GM12878 (cell line): ENCODE results near the gene ANKRD34C. TPM values are rescaled to one million over a fixed set of nuclear protein-coding genes. Genes with fewer than 3 reads are reported as not detected.

Source experiments
- ATAC-seq: fragments of 200-7000 bp; cut with Tn5 transposase; 3 replicates; pipeline ENCODE4 v1.9.1; 2020; ENCODE audit warnings: mild to moderate bottlenecking, moderate library complexity
- BruUV-seq: library from RNA; stranded (reverse); fragments of 400-500 nt; replicated peaks from 2 replicates; lab custom pipeline; 2021; lab: Mats Ljungman, UMichigan
- CTCF ChIA-PET: fragments of 300-600 bp; sonication (Branson Sonifier 250); formaldehyde crosslinking; extraction: SDS; loops from one replicate; lab custom pipeline; 2021; ENCODE audit warnings: inconsistent platforms; lab: Yijun Ruan, JAX
- POLR2A ChIA-PET: fragments of 350-600 bp; formaldehyde crosslinking; extraction: SDS; loops from one replicate; lab custom pipeline; 2021; ENCODE audit warnings: inconsistent platforms; lab: Charles Lee
- RAD21 ChIA-PET: fragments of 300-600 bp; sonication (Branson Sonifier 250); formaldehyde crosslinking; loops from one replicate; lab custom pipeline; 2023; ENCODE audit warnings: antibody characterized with exemption; ENCODE audit not compliant: unreplicated experiment; lab: Charles Lee
- SMC1A ChIA-PET: fragments of 300-600 bp; sonication (Branson Sonifier 250); formaldehyde crosslinking; loops from one replicate; lab custom pipeline; 2023; ENCODE audit not compliant: unreplicated experiment, uncharacterized antibody; lab: Charles Lee
- DNase-seq: peaks from one replicate; pipeline ENCODE4 v3.0.0-alpha.2; 2011; ENCODE audit warnings: low read depth, low spot score
- FAIRE-seq: peaks from 3 replicates; lab custom pipeline; 2011; peaks lifted over from hg19 to GRCh38; lab: Jason Lieb, UNC
- H2AFZ ChIP-seq: 2 replicates; pipeline ENCODE4 v1.6.0; 2011; ENCODE audit warnings: low read depth, low read length, control low read depth; ENCODE audit not compliant: control insufficient read depth
- H3K27ac ChIP-seq: 2 replicates; pipeline ENCODE4 v1.5.1; 2011; ENCODE audit warnings: control low read depth; ENCODE audit not compliant: control insufficient read depth, insufficient read depth
- H3K27me3 ChIP-seq, 2 experiments: replicated peaks in 1 of 2; 2 replicates each; pipeline versions ENCODE4 v1.6.0 to v1.6.1; 2011; ENCODE audit warnings: low read length in 1 of 2; ENCODE audit not compliant: control insufficient read depth in 2 of 2, insufficient read depth in 2 of 2
- H3K36me3 ChIP-seq, 2 experiments: 2 replicates each; pipeline ENCODE4 v1.5.1; 2011; ENCODE audit warnings: low read length in 1 of 2; ENCODE audit not compliant: control insufficient read depth in 2 of 2, insufficient read depth in 2 of 2
- H3K4me1 ChIP-seq: 2 replicates; pipeline ENCODE4 v1.6.1; 2011; ENCODE audit warnings: mild to moderate bottlenecking, low read length, moderate library complexity, mixed read lengths; ENCODE audit not compliant: control insufficient read depth, insufficient read depth
- H3K4me2 ChIP-seq: 2 replicates; pipeline ENCODE4 v1.6.0; 2011; ENCODE audit warnings: control low read depth; ENCODE audit not compliant: control insufficient read depth, insufficient read depth
- H3K4me3 ChIP-seq: fragments of 200-600 bp; sonication (generic); 2 replicates; pipeline ENCODE4 v1.5.1; 2016
- H3K79me2 ChIP-seq: 2 replicates; pipeline ENCODE4 v1.6.0; 2011; ENCODE audit warnings: low read length; ENCODE audit not compliant: control insufficient read depth, insufficient read depth
- H3K9ac ChIP-seq: 2 replicates; pipeline ENCODE4 v1.8.0; 2011; ENCODE audit warnings: low read length, control low read depth, mixed read lengths; ENCODE audit not compliant: control insufficient read depth, insufficient read depth
- H3K9me3 ChIP-seq: replicated peaks from 3 replicates; pipeline ENCODE4 v1.5.1; 2011; ENCODE audit warnings: mild to moderate bottlenecking, low read length; ENCODE audit not compliant: control insufficient read depth, insufficient read depth
- H4K20me1 ChIP-seq: 2 replicates; pipeline ENCODE4 v1.6.0; 2011; ENCODE audit not compliant: control insufficient read depth, insufficient read depth
- MTA3 ChIP-seq: IDR thresholded peaks from 2 replicates; pipeline ENCODE4 v1.6.1; 2012; ENCODE audit warnings: low read length, inconsistent platforms, borderline replicate concordance
- SMAD1 ChIP-seq: fragments of 450-650 bp; IDR thresholded peaks from 2 replicates; pipeline ENCODE4 v1.6.1; 2018; ENCODE audit warnings: mild to moderate bottlenecking, low read depth; ENCODE audit not compliant: partially characterized antibody
- TCF3 ChIP-seq: IDR thresholded peaks from 2 replicates; pipeline ENCODE4 v1.6.1; 2012; ENCODE audit warnings: low read depth, mild to moderate bottlenecking, low read length, borderline replicate concordance; ENCODE audit not compliant: insufficient read depth
- ZBED1 ChIP-seq: IDR thresholded peaks from 2 replicates; pipeline ENCODE4 v1.6.1; 2016; ENCODE audit warnings: borderline replicate concordance
- ZNF24 ChIP-seq: fragments of 450-650 bp; IDR thresholded peaks from 2 replicates; pipeline ENCODE4 v1.6.1; 2017; ENCODE audit warnings: antibody characterized with exemption, mild to moderate bottlenecking
- ZNF622 ChIP-seq: fragments of 450-650 bp; IDR thresholded peaks from 2 replicates; pipeline ENCODE4 v1.6.1; 2017; ENCODE audit warnings: mild to moderate bottlenecking, inconsistent platforms
- WGBS: methylation state at CpG from one replicate; pipeline ENCODE4 v1.1.6; 2016; ENCODE audit warnings: low lambda C conversion rate; ENCODE audit not compliant: insufficient replicate concordance, insufficient coverage; ENCODE audit errors: missing lambda C conversion rate; 5-methylcytosine and 5-hydroxymethylcytosine counted together
- in situ Hi-C: fragments of 300-500 bp; cut with MboI; formaldehyde crosslinking; loops from 9 replicates; pipeline ENCODE4 v1.14.3; 2018; ENCODE audit warnings: mixed read lengths
- intact Hi-C: fragments of 100-400 bp; cut with micrococcal nuclease; formaldehyde crosslinking; loops from one replicate; pipeline ENCODE4 v1.14.2; 2022; ENCODE audit not compliant: unreplicated experiment
- polyA plus RNA-seq, 11 experiments: library from polyadenylated mRNA; depleted of rRNA in 4 of 11; unstranded in 6 of 11; stranded (reverse) in 5 of 11; fragments of >200 nt; fragmentation: Nextera tagmentation in 4 of 11; fragmentation: Illumina TruSeq in 1 of 11; extraction: Ambion mirVana in 4 of 11; extraction: Trizol in 1 of 11; gene quantifications; 1 replicate in 1 of 11; 2 replicates in 10 of 11; pipeline versions ENCODE4 v1.2.1 to v1.2.3, GENCODE V29; 2011 to 2016; ENCODE audit warnings: inconsistent platforms in 2 of 11, missing spikeins in 2 of 11, low read depth in 1 of 11
- total RNA-seq, 4 experiments: library from RNA; depleted of rRNA in 3 of 4; stranded (reverse); fragments of >200 nt in 3 of 4; fragmentation: Illumina TruSeq in 1 of 4; extraction: Trizol in 1 of 4; gene quantifications; 2 replicates each; pipeline versions ENCODE4 v1.2.1 to v1.2.3, GENCODE V29; 2013 to 2021
- TF ChIP-seq, protein P1 (sequence below): fragments of 450-650 bp; conservative IDR thresholded peaks from 2 replicates; pipeline ENCODE4 v1.6.1; 2017; ENCODE audit warnings: mild to moderate bottlenecking, moderate library complexity

ANKRD34C gene
- total and polyA plus RNA-seq, 10 of the 15 experiments (the other 5 are each of a cell fraction or from before 2014, with no cell fraction given) = 0.01 TPM; not detected in 9

DNA sequence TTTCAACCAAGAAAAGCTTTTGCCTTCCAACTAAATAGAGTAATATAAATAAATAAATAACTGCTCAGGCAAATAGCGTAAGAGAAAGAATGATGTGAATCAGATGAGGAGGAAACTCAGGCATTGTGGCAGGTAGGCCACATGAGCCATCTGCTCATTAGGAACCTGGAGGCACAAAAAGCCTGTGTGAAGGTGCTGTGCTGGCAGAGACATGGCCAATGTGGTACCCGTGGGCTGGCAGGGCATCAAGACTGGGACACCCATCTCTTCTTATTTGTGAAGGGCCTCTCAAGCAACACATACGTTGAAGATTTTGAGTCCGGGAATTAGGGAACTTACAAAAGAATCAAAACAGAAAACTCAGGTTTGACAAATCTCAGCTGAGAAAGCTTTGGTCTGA, 9.5 kb downstream of the ANKRD34C start:
- H3K4me3 ChIP-seq = no peak overlapping the region
- no peak overlapping the region for H2AFZ ChIP-seq
- ChIA-PET SMC1A (no interaction called here), POLR2A (no interaction called here), RAD21 (no interaction called here), CTCF (no interaction called here)
- peaks cover 0 to 3% of the 10 kb centered on the region in 2 experiments; a peak in 1 of 4 replicates for H3K27me3 ChIP-seq
- H3K9me3 ChIP-seq = no peaks in the 10 kb centered on the region
- H3K79me2 ChIP-seq = no peaks in the 10 kb centered on the region
- intact Hi-C loops (no loop called here), in situ Hi-C loops (no loop called here)
- H3K4me2 ChIP-seq = no peak overlapping the region
- ATAC-seq (no peak), FAIRE-seq (no peak), DNase-seq (no peak)
- TF ChIP-seq MTA3 (no peak), ZNF24 (no peak), TCF3 (no peak), SMAD1 (no peak), ZNF622 (no peak), ZBED1 (no peak)
- TF ChIP-seq, protein P1, sequence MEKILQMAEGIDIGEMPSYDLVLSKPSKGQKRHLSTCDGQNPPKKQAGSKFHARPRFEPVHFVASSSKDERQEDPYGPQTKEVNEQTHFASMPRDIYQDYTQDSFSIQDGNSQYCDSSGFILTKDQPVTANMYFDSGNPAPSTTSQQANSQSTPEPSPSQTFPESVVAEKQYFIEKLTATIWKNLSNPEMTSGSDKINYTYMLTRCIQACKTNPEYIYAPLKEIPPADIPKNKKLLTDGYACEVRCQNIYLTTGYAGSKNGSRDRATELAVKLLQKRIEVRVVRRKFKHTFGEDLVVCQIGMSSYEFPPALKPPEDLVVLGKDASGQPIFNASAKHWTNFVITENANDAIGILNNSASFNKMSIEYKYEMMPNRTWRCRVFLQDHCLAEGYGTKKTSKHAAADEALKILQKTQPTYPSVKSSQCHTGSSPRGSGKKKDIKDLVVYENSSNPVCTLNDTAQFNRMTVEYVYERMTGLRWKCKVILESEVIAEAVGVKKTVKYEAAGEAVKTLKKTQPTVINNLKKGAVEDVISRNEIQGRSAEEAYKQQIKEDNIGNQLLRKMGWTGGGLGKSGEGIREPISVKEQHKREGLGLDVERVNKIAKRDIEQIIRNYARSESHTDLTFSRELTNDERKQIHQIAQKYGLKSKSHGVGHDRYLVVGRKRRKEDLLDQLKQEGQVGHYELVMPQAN = no peak
- H4K20me1 ChIP-seq = no peaks in the 10 kb centered on the region
- H3K27ac ChIP-seq = no peak overlapping the region
- H3K9ac ChIP-seq = no peak overlapping the region
- H3K36me3 ChIP-seq = no peaks in the 10 kb centered on the region
- 39% methylated on average over 4 of the region's 4 CpGs for whole genome bisulfite sequencing
- BruUV-seq = no TSS peak
- H3K4me1 ChIP-seq = no peaks in the 10 kb centered on the region; the same call in 1 of the 2 replicates
